A549 (cell line): ENCODE results near the gene WDR70. TPM values are rescaled to one million over a fixed set of nuclear protein-coding genes. Genes with fewer than 3 reads are reported as not detected.

Experiments used
- ATAC-seq, 2 experiments: fragments of 200-7000 bp in 1 of 2; fragments of >200 bp in 1 of 2; cut with Nextera tagmentation in 1 of 2; cut with Tn5 transposase in 1 of 2; 3 replicates each; pipeline versions ENCODE4 v1.8.0 to v1.9.1; 2018 to 2020; ENCODE audit warnings: mild to moderate bottlenecking in 1 of 2, moderate library complexity in 1 of 2
- CTCF ChIA-PET: fragments of 300-600 bp; sonication (Branson Sonifier 250); formaldehyde crosslinking; extraction: SDS; loops from one replicate; lab custom pipeline; 2021; ENCODE audit warnings: antibody characterized with exemption, inconsistent platforms; lab: Yijun Ruan, JAX
- POLR2A ChIA-PET: fragments of 350-600 bp; formaldehyde crosslinking; extraction: SDS; loops from one replicate; lab custom pipeline; 2021; ENCODE audit warnings: antibody characterized with exemption, inconsistent platforms; lab: Yijun Ruan, JAX
- DNase-seq, 2 experiments: peaks; one replicate each; pipeline versions ENCODE4 v3.0.0 to v3.0.0-alpha.2; 2011 to 2016; ENCODE audit warnings: low read depth in 1 of 2, low spot score in 1 of 2
- FAIRE-seq: peaks from 2 replicates; lab custom pipeline; 2011; peaks lifted over from hg19 to GRCh38; lab: Jason Lieb, UNC
- H3K27ac ChIP-seq, 2 experiments: fragments of >200 bp; sonication (Bioruptor Twin); formaldehyde crosslinking; 3 replicates each; pipeline ENCODE4 v1.5.1; 2016 to 2017
- H3K4me1 ChIP-seq: fragments of >200 bp; sonication (Bioruptor Twin); formaldehyde crosslinking; 3 replicates; pipeline ENCODE4 v1.6.1; 2016
- H3K4me2 ChIP-seq: fragments of >200 bp; sonication (Bioruptor Twin); formaldehyde crosslinking; 3 replicates; pipeline ENCODE4 v1.6.1; 2016
- H3K4me3 ChIP-seq: fragments of >200 bp; sonication (Bioruptor Twin); formaldehyde crosslinking; 3 replicates; pipeline ENCODE4 v1.5.1; 2016
- H3K9me3 ChIP-seq: fragments of >200 bp; sonication (Bioruptor Twin); formaldehyde crosslinking; 3 replicates; pipeline ENCODE4 v1.6.1; 2016
- CHD4 ChIP-seq: fragments of 200-600 bp; sonication (generic); IDR thresholded peaks from 2 replicates; pipeline ENCODE4 v1.6.1; 2016; ENCODE audit warnings: antibody characterized with exemption, mild to moderate bottlenecking, borderline replicate concordance
- EHMT2 ChIP-seq: fragments of 200-600 bp; sonication (generic); IDR thresholded peaks from 2 replicates; pipeline ENCODE4 v1.6.1; 2016; ENCODE audit warnings: antibody characterized with exemption, low read depth, mild to moderate bottlenecking, moderate library complexity
- ELK1 ChIP-seq: fragments of 150-350 bp; IDR thresholded peaks from 2 replicates; pipeline ENCODE4 v1.6.1; 2014; ENCODE audit warnings: low read depth, mild to moderate bottlenecking, low read length
- ESRRA ChIP-seq: fragments of 150-350 bp; IDR thresholded peaks from 2 replicates; pipeline ENCODE4 v1.6.1; 2014; ENCODE audit warnings: mild to moderate bottlenecking, low read length, borderline replicate concordance
- FOSL2 ChIP-seq, 2 experiments: fragments of 450-650 bp in 1 of 2; fragments of >200 bp in 1 of 2; sonication (Bioruptor Twin) in 1 of 2; formaldehyde crosslinking; IDR thresholded peaks; 2 replicates each; pipeline versions ENCODE4 v1.5.0 to v1.6.1; 2016 to 2020; ENCODE audit warnings: mild to moderate bottlenecking in 1 of 2, moderate library complexity in 1 of 2
- HES2 ChIP-seq: fragments of >200 bp; sonication (Bioruptor Twin); formaldehyde crosslinking; IDR thresholded peaks from 2 replicates; pipeline ENCODE4 v1.6.1; 2016
- HMGXB4 ChIP-seq: fragments of 250-450 bp; sonication (Bioruptor Pico); IDR thresholded peaks from 2 replicates; pipeline ENCODE4 v1.5.0; 2021; ENCODE audit warnings: mild to moderate bottlenecking, moderate library complexity, borderline replicate concordance
- HOXB13 ChIP-seq: fragments of 250-450 bp; sonication (Bioruptor Pico); IDR thresholded peaks from 2 replicates; pipeline ENCODE4 v1.5.0; 2020; ENCODE audit warnings: low read depth, mild to moderate bottlenecking, moderate library complexity
- JUN ChIP-seq, 2 experiments: fragments of >200 bp; sonication (Bioruptor Twin); formaldehyde crosslinking; IDR thresholded peaks; 2 replicates in 1 of 2; 3 replicates in 1 of 2; pipeline ENCODE4 v1.6.1; 2016 to 2017
- KDM5A ChIP-seq: fragments of 200-600 bp; sonication (generic); IDR thresholded peaks from 2 replicates; pipeline ENCODE4 v1.6.1; 2016; ENCODE audit warnings: antibody characterized with exemption, mild to moderate bottlenecking
- MAFK ChIP-seq: fragments of 450-650 bp; IDR thresholded peaks from 2 replicates; pipeline ENCODE4 v1.6.1; 2014; ENCODE audit not compliant: partially characterized antibody
- MAX ChIP-seq: IDR thresholded peaks from 2 replicates; pipeline ENCODE4 v1.6.1; 2012
- MAZ ChIP-seq: fragments of 150-350 bp; IDR thresholded peaks from 2 replicates; pipeline ENCODE4 v1.6.1; 2014; ENCODE audit warnings: antibody characterized with exemption, low read depth, low read length, borderline replicate concordance
- MYC ChIP-seq: IDR thresholded peaks from 2 replicates; pipeline ENCODE4 v1.6.1; 2012; ENCODE audit warnings: mild to moderate bottlenecking, inconsistent platforms, low read length, improper control_type of control experiment, borderline replicate concordance
- NFE2L2 ChIP-seq: fragments of 150-350 bp; conservative IDR thresholded peaks from 2 replicates; pipeline ENCODE4 v1.6.1; 2014; ENCODE audit warnings: low read length
- POLR2A ChIP-seq: IDR thresholded peaks from 2 replicates; pipeline ENCODE4 v1.6.1; 2012; ENCODE audit warnings: mild to moderate bottlenecking, low read length
- RAD21 ChIP-seq, 2 experiments: fragments of >200 bp in 1 of 2; sonication (Bioruptor Twin) in 1 of 2; formaldehyde crosslinking in 1 of 2; IDR thresholded peaks in 1 of 2; conservative IDR thresholded peaks in 1 of 2; 2 replicates in 1 of 2; 3 replicates in 1 of 2; pipeline ENCODE4 v1.6.1; 2012 to 2018; ENCODE audit warnings: inconsistent platforms in 1 of 2
- RCOR1 ChIP-seq: fragments of 150-350 bp; IDR thresholded peaks from 2 replicates; pipeline ENCODE4 v1.6.1; 2014; ENCODE audit warnings: antibody characterized with exemption, low read length, low read depth
- TFCP2L1 ChIP-seq: fragments of 250-450 bp; sonication (Bioruptor Pico); IDR thresholded peaks from 2 replicates; pipeline ENCODE4 v1.5.0; 2021; ENCODE audit warnings: mild to moderate bottlenecking
- TP53 ChIP-seq: fragments of 250-450 bp; sonication (Bioruptor Pico); IDR thresholded peaks from 2 replicates; pipeline ENCODE4 v1.5.0; 2021; ENCODE audit warnings: mild to moderate bottlenecking, moderate library complexity
- ZNF302 ChIP-seq: fragments of 250-450 bp; sonication (Bioruptor Pico); IDR thresholded peaks from 2 replicates; pipeline ENCODE4 v1.9.0; 2021; ENCODE audit warnings: inconsistent platforms, mild to moderate bottlenecking, moderate library complexity
- ZSCAN20 ChIP-seq: fragments of 250-450 bp; sonication (Bioruptor Pico); IDR thresholded peaks from 2 replicates; pipeline ENCODE4 v1.8.0; 2022; ENCODE audit warnings: mild to moderate bottlenecking, moderate library complexity
- WGBS: methylation state at CpG from one replicate; pipeline ENCODE4 v1.1.6; 2017; ENCODE audit errors: missing lambda C conversion rate; 5-methylcytosine and 5-hydroxymethylcytosine counted together
- polyA plus RNA-seq, 4 experiments: library from polyadenylated mRNA; depleted of rRNA in 3 of 4; stranded (reverse); fragments of >200 nt; fragmentation: RNase III in 1 of 4; extraction: RNeasy Plus Mini Kit Qiagen cat#74134 plus additional on column Dnase treatment in 1 of 4; gene quantifications; 2 replicates in 3 of 4; 3 replicates in 1 of 4; pipeline ENCODE4 v1.2.3, GENCODE V29; 2011 to 2017

Gene WDR70
- polyA plus RNA-seq, 2 of the 4 experiments (the other 2 are of a cell fraction), result 13.8 to 28.8 TPM

- no peak for TF ChIP-seq MAX
- no peak for TF ChIP-seq ZNF302
- no peak for TF ChIP-seq ZSCAN20 (CRISPR knock-in tag)
- TF ChIP-seq RCOR1, result no peak
- no peak for TF ChIP-seq CHD4
- TF ChIP-seq MYC, result no peak
- no peak for TF ChIP-seq RAD21 (conservative IDR thresholded peaks at IDR 0.05 in 1 of 2, IDR thresholded peaks at IDR 0.05 in 1 of 2)
- no peak for TF ChIP-seq ELK1
- no peak for TF ChIP-seq HMGXB4 (CRISPR knock-in tag)
- no peak for TF ChIP-seq MAZ
- no peak for TF ChIP-seq EHMT2
- DNase-seq (no peak), FAIRE-seq (no peak), ATAC-seq (no peak)
- peak overlapping the region; percentile 23 to 87; a peak in 4 of 6 replicates for H3K27ac ChIP-seq
- ChIA-PET CTCF (interaction anchor here (0.9 kb wide), 1 partner anchor 171 kb away, joined by 3 read pairs; no protein-coding TSS in a partner anchor), POLR2A (no interaction called here)
- H3K4me1 ChIP-seq, result peaks cover 61% of the 10 kb centered on the region
- WGBS, result 87% methylated on average over 12 of the region's 12 CpGs
- H3K4me3 ChIP-seq, result no peak overlapping the region
- no peak overlapping the region for H3K4me2 ChIP-seq
- H3K9me3 ChIP-seq, result peaks cover 5% of the 10 kb centered on the region
These were observed 286.8 kb downstream of the WDR70 start for GRCh38 chr5:37665889-37666288.

GRCh38 chr5:37667430-37667829 is 288.3 kb downstream of the WDR70 start:
- TF ChIP-seq ESRRA, result no peak
- TF ChIP-seq, all 56 proteins: peak for 0
- peak overlapping the region; percentile 76 to 87 for H3K27ac ChIP-seq
- H3K4me2 ChIP-seq, result peak overlapping the region; percentile 78
- peaks cover 60% of the 10 kb centered on the region for H3K4me1 ChIP-seq
- DNase-seq, result no peak
- no peak for ATAC-seq
- no peak for FAIRE-seq
- CTCF ChIA-PET, result interaction anchor here (1.1 kb wide), 1 partner anchor 525 kb away, joined by 3 read pairs; no protein-coding TSS in a partner anchor
- no peak overlapping the region; the same call in 2 of the 3 replicates for H3K4me3 ChIP-seq
- H3K9me3 ChIP-seq, result peaks cover 5% of the 10 kb centered on the region
- POLR2A ChIA-PET, result interaction anchor here (1.6 kb wide), 1 partner anchor 11 kb away, joined by 6 read pairs; no protein-coding TSS in a partner anchor

- Histone ChIP-seq H3K4me3 (peak overlapping the region; percentile 11; the same call in 1 of the 3 replicates), H3K4me2 (peak overlapping the region; percentile 78), H3K27ac (peak overlapping the region; percentile 76 to 87), H3K4me1 (peaks cover 56% of the 10 kb centered on the region), H3K9me3 (peaks cover 5% of the 10 kb centered on the region)
- WGBS, result 7% methylated on average over 1 of the region's 1 CpG
- no peak for TF ChIP-seq POLR2A
- peak; percentile 52 for TF ChIP-seq MAFK
- no peak for TF ChIP-seq TP53 (CRISPR knock-in tag)
- DNase-seq, result peak in 1 of 2 experiments; percentile 31
- no peak for FAIRE-seq
- ChIA-PET POLR2A (interaction anchor here (1.6 kb wide), 1 partner anchor 11 kb away, joined by 6 read pairs; no protein-coding TSS in a partner anchor), CTCF (interaction anchor here (1.1 kb wide), 1 partner anchor 525 kb away, joined by 3 read pairs; no protein-coding TSS in a partner anchor)
- ATAC-seq, result peak in 1 of 2 experiments; percentile 42; a peak in 3 of 6 replicates
These were observed 288.7 kb downstream of the WDR70 start for GRCh38 chr5:37667846-37668245.

- DNase-seq, result peak; percentile 64 to 93
- peak overlapping the region; percentile 76 to 87 for H3K27ac ChIP-seq
- ChIA-PET CTCF (no interaction called here), POLR2A (interaction anchor here (0.6 to 1.6 kb wide), 2 partner anchors 12 to 170 kb away, joined by 3 to 6 read pairs; no protein-coding TSS in a partner anchor)
- H3K9me3 ChIP-seq, result peaks cover 5% of the 10 kb centered on the region
- FAIRE-seq, result peak; percentile 96
- peak; percentile 100 for ATAC-seq
- no peak overlapping the region for H3K4me3 ChIP-seq
- WGBS, result 0% methylated on average over 2 of the region's 2 CpGs
- H3K4me2 ChIP-seq, result peak overlapping the region; percentile 78
- peaks cover 49% of the 10 kb centered on the region for H3K4me1 ChIP-seq
- TF ChIP-seq MAX (peak; percentile 38; the same call in 1 of the 2 replicates), ELK1 (no peak), JUN (IDR thresholded peaks at IDR 0.05) (peak; percentile 87 to 91; a peak in 4 of 5 replicates), FOSL2 (IDR thresholded peaks at IDR 0.05) (peak; percentile 90), FOSL2 (CRISPR knock-in tag; IDR thresholded peaks at IDR 0.05) (peak; percentile 94), NFE2L2 (peak; percentile 57), MAFK (peak; percentile 90), HES2 (peak; percentile 39), TFCP2L1 (CRISPR knock-in tag) (no peak), HOXB13 (no peak), KDM5A (no peak), MYC (no peak), RAD21 (conservative IDR thresholded peaks at IDR 0.05 in 1 of 2, IDR thresholded peaks at IDR 0.05 in 1 of 2) (peak in 1 of 2 experiments; percentile 46; a peak in 4 of 5 replicates)
These were observed 289.5 kb downstream of the WDR70 start for GRCh38 chr5:37668524-37669047.
